H9 (cell line): ENCODE results near the gene ZNF471. TPM values are rescaled to one million over a fixed set of nuclear protein-coding genes. Genes with fewer than 3 reads are reported as not detected.

Experiments used
- DNase-seq: peaks from one replicate; pipeline ENCODE4 v3.0.0-alpha.2; 2017
- H2AFZ ChIP-seq: one replicate; pipeline ENCODE4 v1.6.1; 2013; ENCODE audit warnings: mild to moderate bottlenecking, low read length, control low read depth, moderate library complexity
- H2AK5ac ChIP-seq: 2 replicates; pipeline ENCODE4 v1.6.1; 2013; ENCODE audit warnings: low read length, control low read depth, mixed read lengths; ENCODE audit not compliant: insufficient read length
- H2BK120ac ChIP-seq: one replicate; pipeline ENCODE4 v1.6.1; 2013; ENCODE audit warnings: low read depth, mild to moderate bottlenecking, low read length, control low read depth, inconsistent platforms; ENCODE audit not compliant: poor library complexity, severe bottlenecking
- H2BK12ac ChIP-seq: 2 replicates; pipeline ENCODE4 v1.6.1; 2013; ENCODE audit warnings: low read length, control low read depth, mixed read lengths, low read depth; ENCODE audit not compliant: insufficient read length
- H2BK15ac ChIP-seq: 2 replicates; pipeline ENCODE4 v1.6.1; 2013; ENCODE audit warnings: low read depth, low read length, control low read depth
- H2BK20ac ChIP-seq: one replicate; pipeline ENCODE4 v1.6.1; 2013; ENCODE audit warnings: low read depth, mild to moderate bottlenecking, low read length, control low read depth, inconsistent platforms; ENCODE audit not compliant: poor library complexity, severe bottlenecking
- H2BK5ac ChIP-seq: 2 replicates; pipeline ENCODE4 v1.6.1; 2013; ENCODE audit warnings: low read length, control low read depth, mixed read lengths; ENCODE audit not compliant: insufficient read length
- H3K14ac ChIP-seq: 2 replicates; pipeline ENCODE4 v1.6.1; 2013; ENCODE audit warnings: low read length, control low read depth; ENCODE audit not compliant: insufficient read depth
- H3K18ac ChIP-seq: 2 replicates; pipeline ENCODE4 v1.6.1; 2013; ENCODE audit warnings: low read depth, mild to moderate bottlenecking, mixed read lengths, low read length, control low read depth; ENCODE audit not compliant: insufficient read length
- H3K23ac ChIP-seq: 2 replicates; pipeline ENCODE4 v1.6.1; 2013; ENCODE audit warnings: low read length, control low read depth, mixed read lengths, low read depth; ENCODE audit not compliant: insufficient read length
- H3K23me2 ChIP-seq: 2 replicates; pipeline ENCODE4 v1.6.1; 2013; ENCODE audit warnings: low read depth, mild to moderate bottlenecking, mixed read lengths, low read length, control low read depth; ENCODE audit not compliant: insufficient read length, poor library complexity, severe bottlenecking
- H3K27ac ChIP-seq: 2 replicates; pipeline ENCODE4 v1.5.1; 2013; ENCODE audit warnings: low read length, control low read depth, mixed read lengths, low read depth; ENCODE audit not compliant: insufficient read length
- H3K27me3 ChIP-seq: 2 replicates; pipeline ENCODE4 v1.6.1; 2013; ENCODE audit warnings: low read length, control low read depth, inconsistent platforms; ENCODE audit not compliant: insufficient read depth
- H3K4ac ChIP-seq: 2 replicates; pipeline ENCODE4 v1.6.1; 2013; ENCODE audit warnings: low read depth, mild to moderate bottlenecking, control low read depth, inconsistent platforms, low read length, moderate library complexity
- H3K4me1 ChIP-seq: 2 replicates; pipeline ENCODE4 v1.6.1; 2013; ENCODE audit warnings: low read length, control low read depth, inconsistent platforms; ENCODE audit not compliant: insufficient read depth
- H3K4me2 ChIP-seq: 2 replicates; pipeline ENCODE4 v1.6.1; 2013; ENCODE audit warnings: low read length, control low read depth, mixed read lengths; ENCODE audit not compliant: insufficient read length, insufficient read depth
- H3K56ac ChIP-seq: 2 replicates; pipeline ENCODE4 v1.6.1; 2013; ENCODE audit warnings: low read depth, mild to moderate bottlenecking, mixed read lengths, low read length, control low read depth; ENCODE audit not compliant: insufficient read length
- H3K79me1 ChIP-seq: 2 replicates; pipeline ENCODE4 v1.6.1; 2013; ENCODE audit warnings: low read depth, mild to moderate bottlenecking, moderate library complexity, low read length, control low read depth, inconsistent platforms; ENCODE audit not compliant: insufficient read depth, poor library complexity, severe bottlenecking
- H3K79me2 ChIP-seq: 2 replicates; pipeline ENCODE4 v1.6.1; 2013; ENCODE audit warnings: low read length, control low read depth, inconsistent platforms; ENCODE audit not compliant: insufficient read depth
- H3K9ac ChIP-seq: 2 replicates; pipeline ENCODE4 v1.6.1; 2013; ENCODE audit warnings: low read length, control low read depth, mixed read lengths; ENCODE audit not compliant: insufficient read length; ENCODE audit errors: extremely low read depth
- H3K9me3 ChIP-seq: one replicate; pipeline ENCODE4 v1.6.1; 2013; ENCODE audit warnings: low read depth, low read length, inconsistent platforms; ENCODE audit not compliant: control insufficient read depth
- H3T11ph ChIP-seq: one replicate; pipeline ENCODE4 v1.6.1; 2013; ENCODE audit warnings: mild to moderate bottlenecking, low read length, control low read depth, inconsistent platforms
- H4K20me1 ChIP-seq: one replicate; pipeline ENCODE4 v1.6.1; 2013; ENCODE audit not compliant: control insufficient read depth, insufficient read length, insufficient read depth
- H4K5ac ChIP-seq: 2 replicates; pipeline ENCODE4 v1.6.1; 2013; ENCODE audit warnings: low read depth, mild to moderate bottlenecking, mixed read lengths, low read length, control low read depth; ENCODE audit not compliant: insufficient read length
- H4K8ac ChIP-seq: replicated peaks from 2 replicates; pipeline ENCODE4 v1.6.1; 2013; ENCODE audit warnings: low read length, control low read depth, mixed read lengths, low read depth; ENCODE audit not compliant: insufficient read length
- H4K91ac ChIP-seq: 2 replicates; pipeline ENCODE4 v1.6.1; 2013; ENCODE audit warnings: low read depth, mild to moderate bottlenecking, moderate library complexity, mixed read lengths, low read length, control low read depth; ENCODE audit not compliant: insufficient read length
- H3K27ac Mint-ChIP-seq, 3 experiments: 2 replicates in 2 of 3; 3 replicates in 1 of 3; pipeline ENCODE4 v1.8.0; 2020 to 2021; ENCODE audit warnings: mixed read lengths in 3 of 3, mild to moderate bottlenecking in 1 of 3, moderate library complexity in 1 of 3
- H3K27me3 Mint-ChIP-seq: 2 replicates; pipeline ENCODE4 v1.8.0; 2021; ENCODE audit warnings: low read depth, mild to moderate bottlenecking, moderate library complexity, mixed read lengths
- H3K36me3 Mint-ChIP-seq, 3 experiments: 2 replicates in 2 of 3; 3 replicates in 1 of 3; pipeline ENCODE4 v1.8.0; 2020 to 2021; ENCODE audit warnings: low read depth in 3 of 3, mixed read lengths in 3 of 3; ENCODE audit not compliant: insufficient read depth in 1 of 3
- H3K4me1 Mint-ChIP-seq, 2 experiments: 2 replicates each; pipeline ENCODE4 v1.8.0; 2020; ENCODE audit warnings: mixed read lengths in 2 of 2
- H3K4me3 Mint-ChIP-seq, 2 experiments: 2 replicates in 1 of 2; 3 replicates in 1 of 2; pipeline ENCODE4 v1.8.0; 2020 to 2021; ENCODE audit warnings: mild to moderate bottlenecking in 2 of 2, mixed read lengths in 2 of 2, moderate library complexity in 1 of 2
- H3K9me3 Mint-ChIP-seq, 2 experiments: 2 replicates in 1 of 2; 3 replicates in 1 of 2; pipeline ENCODE4 v1.8.0; 2020; ENCODE audit warnings: mild to moderate bottlenecking in 2 of 2, mixed read lengths in 2 of 2, moderate library complexity in 1 of 2
- CTCF ChIP-seq: fragments of 200-600 bp; sonication (generic); conservative IDR thresholded peaks from 3 replicates; pipeline ENCODE4 v1.8.0; 2021; ENCODE audit warnings: antibody characterized with exemption, mild to moderate bottlenecking
- WGBS: extraction: QIAGEN DNeasy Blood & Tissue Kit; methylation state at CpG from one replicate; pipeline ENCODE4 v1.1.7; 2013; ENCODE audit warnings: missing lambda C conversion rate, low lambda C conversion rate, mixed read lengths; ENCODE audit not compliant: insufficient read length; ENCODE audit errors: extremely low coverage; 5-methylcytosine and 5-hydroxymethylcytosine counted together
- long read RNA-seq: library from polyadenylated mRNA; unstranded; transcript quantifications from one replicate; pipeline ENCODE4 v2.0.0, GENCODE V29; 2020
- total RNA-seq: library from RNA; stranded (reverse); gene quantifications from 2 replicates; pipeline ENCODE4 v1.2.1, GENCODE V29; 2021

ZNF471 gene
- total RNA-seq, result not detected in 2 replicates
- long read RNA-seq, result 0 reads

DNA sequence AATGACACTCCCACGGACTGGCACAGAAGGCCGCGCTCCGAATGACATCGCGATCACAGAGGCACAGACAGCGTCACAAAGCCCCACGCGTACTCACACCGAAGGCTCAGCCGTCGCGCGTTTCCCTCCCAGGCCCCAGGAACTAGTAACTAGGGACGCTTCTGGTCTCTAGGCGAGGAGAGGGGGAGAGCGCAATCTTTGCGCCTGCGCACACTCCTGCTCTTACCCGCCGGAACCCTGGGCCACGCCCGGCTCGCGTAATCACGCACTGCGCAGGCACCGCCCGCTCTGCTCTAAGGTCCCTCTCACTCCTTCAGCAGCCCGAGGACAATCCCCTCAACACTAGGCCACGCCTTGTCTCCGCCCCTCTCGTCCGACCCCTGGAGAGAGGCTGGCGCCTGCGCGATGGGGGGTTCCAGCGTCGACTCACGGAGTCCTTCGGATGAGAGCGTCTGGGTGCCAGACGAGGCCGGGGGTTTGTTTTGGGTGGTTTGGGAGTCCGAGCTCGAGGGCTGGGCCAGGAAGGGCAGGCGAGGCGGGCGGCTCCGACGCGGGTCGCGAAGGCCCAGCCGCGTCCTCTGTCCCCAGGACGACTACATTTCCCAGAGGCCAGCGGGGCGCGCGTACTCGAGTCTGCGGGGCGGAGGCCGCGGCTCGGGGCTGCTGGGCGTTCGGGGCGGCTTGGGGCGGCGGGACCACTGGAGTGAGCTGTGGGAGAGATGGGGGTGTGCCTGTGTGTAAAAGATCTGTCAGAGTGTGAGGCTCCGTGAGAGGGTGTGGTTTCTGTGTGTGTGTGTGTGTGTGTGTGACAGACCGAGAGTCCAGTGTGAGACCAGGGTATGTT, at the start of gene ZNF471:
TSS of gene ZNF471 (plus strand) at position 410 of the 844 bp plus-strand sequence. CDS start 3,717 bp downstream, outside the sequence.
- Histone ChIP-seq H3K79me2 (no peaks in the 10 kb centered on the region), H3K79me1 (no peaks in the 10 kb centered on the region), H2AK5ac (no peak within 1 kb of the TSS), H3K9me3 (peaks cover 11% of the 10 kb centered on the region), H3T11ph (no peak within 1 kb of the TSS), H3K27me3 (no peaks in the 10 kb centered on the region; the same call in 1 of the 2 replicates), H3K56ac (peak within 1 kb of the TSS; percentile 37), H2BK15ac (no peak within 1 kb of the TSS), H3K27ac (no peak within 1 kb of the TSS), H2BK5ac (no peak within 1 kb of the TSS), H2BK12ac (no peak within 1 kb of the TSS), H3K4me2 (peak within 1 kb of the TSS; percentile 98), H3K9ac (peak within 1 kb of the TSS; percentile 68), H4K91ac (no peak within 1 kb of the TSS), H3K18ac (no peak within 1 kb of the TSS), H3K23me2 (no peaks in the 10 kb centered on the region), H4K5ac (no peak within 1 kb of the TSS), H2BK20ac (no peak within 1 kb of the TSS), H2AFZ (no peak within 1 kb of the TSS), H4K20me1 (no peaks in the 10 kb centered on the region), H3K23ac (no peak within 1 kb of the TSS), H3K4ac (no peak within 1 kb of the TSS), H2BK120ac (no peak within 1 kb of the TSS), H4K8ac (peak within 1 kb of the TSS; percentile 61), H3K4me1 (no peaks in the 10 kb centered on the region; the same call in 1 of the 2 replicates), H3K14ac (no peak within 1 kb of the TSS; the same call in 1 of the 2 replicates)
- no peak for TF ChIP-seq CTCF
- H3K36me3 Mint-ChIP-seq, result peaks cover 2 to 19% (median 7%) of the 10 kb centered on the region in 3 experiments; a peak in 6 of 7 replicates
- no peak within 1 kb of the TSS; a peak in 1 of 7 replicates for H3K27ac Mint-ChIP-seq
- H3K9me3 Mint-ChIP-seq, result peaks cover 33 to 57% of the 10 kb centered on the region in 2 experiments
- peak; percentile 94 for DNase-seq
- H3K4me3 Mint-ChIP-seq, result no peak within 1 kb of the TSS; a peak in 1 of 5 replicates
- peaks cover 3% of the 10 kb centered on the region; the same call in 1 of the 2 replicates for H3K27me3 Mint-ChIP-seq
- no peaks in the 10 kb centered on the region for H3K4me1 Mint-ChIP-seq
- WGBS, result no CpG with 5 or more reads among the region's 74 CpGs
